GM13976 (cell line): Measurements from ENCODE around the gene AGBL4.

Source experiments
- DNase-seq: peaks from one replicate; pipeline ENCODE4 v3.0.0; 2012; ENCODE audit warnings: low spot score
- CTCF ChIP-seq: IDR thresholded peaks from 2 replicates; pipeline ENCODE4 v1.5.1; 2012; ENCODE audit warnings: borderline replicate concordance, mild to moderate bottlenecking; ENCODE audit not compliant: insufficient read depth; ENCODE audit errors: extremely low read depth, missing control alignments, control extremely low read depth
- in situ Hi-C: fragments of 300-500 bp; cut with MboI; formaldehyde crosslinking; loops from one replicate; pipeline ENCODE4 v1.12.0; 2022; ENCODE audit warnings: low sequenced_read_pairs, mixed read lengths, inconsistent platforms; ENCODE audit not compliant: unreplicated experiment

Gene AGBL4

GRCh38 chr1:48629867-48630266, 1393.9 kb downstream of the AGBL4 start:
- in situ Hi-C loops: no loop called here
- DNase-seq: no peak
- TF ChIP-seq CTCF: no peak

GRCh38 chr1:48627486-48627885, 1396.3 kb downstream of the AGBL4 start:
- in situ Hi-C loops: no loop called here
- no peak for TF ChIP-seq CTCF
- DNase-seq: no peak

GRCh38 chr1:48619539-48619938, 1404.2 kb downstream of the AGBL4 start:
- DNase-seq: no peak
- no peak for TF ChIP-seq CTCF
- in situ Hi-C loops: no loop called here

GRCh38 chr1:48617252-48617651, 1406.5 kb downstream of the AGBL4 start:
- DNase-seq: no peak

GRCh38 chr1:48616710-48617109, 1407.0 kb downstream of the AGBL4 start:
- TF ChIP-seq CTCF: no peak
- no peak for DNase-seq
- in situ Hi-C loops: no loop called here

More at GRCh38 chr1:48617252-48617651, 1406.5 kb downstream of the AGBL4 start:
- TF ChIP-seq CTCF: no peak
- in situ Hi-C loops: no loop called here

GRCh38 chr1:48611841-48612240, 1411.9 kb downstream of the AGBL4 start:
- in situ Hi-C loops: no loop called here
- no peak for DNase-seq
- TF ChIP-seq CTCF: no peak
